IMR-90 (cell line): ENCODE data around the gene CNTN4. TPM values are rescaled to one million over a fixed set of nuclear protein-coding genes. Genes with fewer than 3 reads are reported as not detected.

Source experiments
- ATAC-seq: fragments of 200-7000 bp; cut with Tn5 transposase; 2 replicates; pipeline ENCODE4 v1.9.1; 2020; ENCODE audit warnings: low read depth, mild to moderate bottlenecking, moderate library complexity
- BruUV-seq: library from RNA; stranded (reverse); fragments of 400-500 nt; replicated peaks from 2 replicates; lab custom pipeline; 2021; lab: Mats Ljungman, UMichigan
- CTCF ChIA-PET: fragments of 300-600 bp; formaldehyde crosslinking; extraction: SDS; loops from one replicate; lab custom pipeline; 2021; ENCODE audit warnings: antibody characterized with exemption; lab: Yijun Ruan, JAX
- POLR2A ChIA-PET: fragments of 300-600 bp; sonication (Branson Sonifier 250); formaldehyde crosslinking; loops from one replicate; lab custom pipeline; 2022; ENCODE audit warnings: antibody characterized with exemption; ENCODE audit not compliant: unreplicated experiment; lab: Charles Lee
- DNase-seq: peaks from one replicate; pipeline ENCODE4 v3.0.0; 2013
- H2AFZ ChIP-seq: replicated peaks from 2 replicates; pipeline ENCODE3; 2013; ENCODE audit warnings: low read length, mild to moderate bottlenecking; ENCODE audit not compliant: poor library complexity
- H2AK5ac ChIP-seq: 2 replicates; pipeline ENCODE4 v1.6.1; 2013; ENCODE audit warnings: low read depth, low read length, inconsistent platforms
- H2AK9ac ChIP-seq: replicated peaks from 2 replicates; pipeline ENCODE3; 2013; ENCODE audit warnings: mild to moderate bottlenecking, low read depth, low read length, moderate library complexity; ENCODE audit not compliant: poor library complexity
- H2BK120ac ChIP-seq: 2 replicates; pipeline ENCODE4 v1.6.1; 2013; ENCODE audit warnings: low read depth, low read length, inconsistent platforms
- H2BK15ac ChIP-seq: 3 replicates; pipeline ENCODE4 v1.6.1; 2013; ENCODE audit warnings: low read depth, low read length, inconsistent platforms
- H2BK20ac ChIP-seq: 2 replicates; pipeline ENCODE4 v1.6.1; 2013; ENCODE audit warnings: low read depth, mild to moderate bottlenecking, inconsistent platforms, low read length, moderate library complexity
- H2BK5ac ChIP-seq: 2 replicates; pipeline ENCODE4 v1.6.1; 2013; ENCODE audit warnings: mild to moderate bottlenecking, low read depth, low read length, inconsistent platforms; ENCODE audit not compliant: poor library complexity, severe bottlenecking
- H3K14ac ChIP-seq: replicated peaks from 2 replicates; pipeline ENCODE4 v1.6.1; 2013; ENCODE audit warnings: low read depth, low read length, inconsistent platforms
- H3K18ac ChIP-seq: 2 replicates; pipeline ENCODE4 v1.6.1; 2013; ENCODE audit warnings: low read depth, low read length, control low read depth
- H3K23ac ChIP-seq: 2 replicates; pipeline ENCODE4 v1.6.1; 2013; ENCODE audit warnings: low read depth, low read length, inconsistent platforms
- H3K27ac ChIP-seq: 2 replicates; pipeline ENCODE4 v1.5.1; 2013; ENCODE audit warnings: mild to moderate bottlenecking, control low read depth, low read length; ENCODE audit not compliant: insufficient read depth
- H3K27me3 ChIP-seq: 2 replicates; pipeline ENCODE4 v1.6.1; 2013; ENCODE audit warnings: low read length; ENCODE audit not compliant: control insufficient read depth, insufficient read depth
- H3K36me3 ChIP-seq: 2 replicates; pipeline ENCODE4 v1.6.1; 2013; ENCODE audit warnings: low read length, mixed read lengths; ENCODE audit not compliant: control insufficient read depth, insufficient read depth
- H3K4ac ChIP-seq: 2 replicates; pipeline ENCODE4 v1.6.1; 2013; ENCODE audit warnings: low read depth, low read length, inconsistent platforms
- H3K4me1 ChIP-seq: 2 replicates; pipeline ENCODE4 v1.6.1; 2013; ENCODE audit warnings: low read length, mixed read lengths; ENCODE audit not compliant: control insufficient read depth, insufficient read depth
- H3K4me2 ChIP-seq: 2 replicates; pipeline ENCODE4 v1.6.1; 2013; ENCODE audit warnings: low read depth, mild to moderate bottlenecking, control low read depth, low read length, moderate library complexity
- H3K4me3 ChIP-seq: 2 replicates; pipeline ENCODE4 v1.5.1; 2013; ENCODE audit warnings: low read depth, mild to moderate bottlenecking, control low read depth, low read length, moderate library complexity; ENCODE audit not compliant: insufficient read depth
- H3K56ac ChIP-seq: 2 replicates; pipeline ENCODE4 v1.6.1; 2013; ENCODE audit warnings: low read length, inconsistent platforms; ENCODE audit not compliant: insufficient read depth; ENCODE audit errors: extremely low read depth
- H3K79me1 ChIP-seq, 2 experiments: 2 replicates each; pipeline ENCODE4 v1.6.1; 2013; ENCODE audit warnings: low read length in 2 of 2, inconsistent platforms in 1 of 2, low read depth in 1 of 2
- H3K9ac ChIP-seq: 2 replicates; pipeline ENCODE4 v1.6.1; 2013; ENCODE audit warnings: low read depth, low read length, control low read depth
- H3K9me1 ChIP-seq: 2 replicates; pipeline ENCODE4 v1.6.1; 2013; ENCODE audit warnings: low read length, inconsistent platforms; ENCODE audit not compliant: insufficient read depth
- H3K9me3 ChIP-seq: 2 replicates; pipeline ENCODE4 v1.6.1; 2013; ENCODE audit warnings: low read length; ENCODE audit not compliant: control insufficient read depth, insufficient read depth
- H4K20me1 ChIP-seq: 2 replicates; pipeline ENCODE4 v1.6.1; 2013; ENCODE audit warnings: low read length, inconsistent platforms; ENCODE audit not compliant: insufficient read depth
- H4K5ac ChIP-seq: 2 replicates; pipeline ENCODE4 v1.6.1; 2013; ENCODE audit warnings: mild to moderate bottlenecking, low read depth, low read length, control low read depth
- H4K8ac ChIP-seq, 2 experiments: 2 replicates each; pipeline ENCODE4 v1.6.1; 2013; ENCODE audit warnings: low read depth in 2 of 2, low read length in 2 of 2, control low read depth in 1 of 2, inconsistent platforms in 1 of 2
- H4K91ac ChIP-seq: 2 replicates; pipeline ENCODE4 v1.6.1; 2013; ENCODE audit warnings: low read depth, low read length, inconsistent platforms; ENCODE audit not compliant: insufficient read depth
- CTCF ChIP-seq: conservative IDR thresholded peaks from 2 replicates; pipeline ENCODE4 v1.5.1; 2012; ENCODE audit warnings: mild to moderate bottlenecking, low read depth, low read length, improper control_type of control experiment
- ELK1 ChIP-seq: fragments of 150-350 bp; IDR thresholded peaks from 2 replicates; pipeline ENCODE4 v1.6.1; 2016; ENCODE audit warnings: low read depth, mild to moderate bottlenecking, low read length, moderate library complexity, borderline replicate concordance
- FOS ChIP-seq: fragments of 150-350 bp; IDR thresholded peaks from 2 replicates; pipeline ENCODE4 v1.6.1; 2016; ENCODE audit warnings: low read depth, low read length
- MXI1 ChIP-seq: IDR thresholded peaks from 2 replicates; pipeline ENCODE4 v1.6.1; 2012; ENCODE audit warnings: low read depth, mild to moderate bottlenecking, low read length, moderate library complexity, borderline replicate concordance
- NFE2L2 ChIP-seq: fragments of 150-350 bp; IDR thresholded peaks from 2 replicates; pipeline ENCODE4 v1.6.1; 2016; ENCODE audit warnings: low read depth, mild to moderate bottlenecking, low read length
- RAD21 ChIP-seq: IDR thresholded peaks from 2 replicates; pipeline ENCODE4 v1.6.1; 2012; ENCODE audit warnings: low read length, improper control_type of control experiment
- USF2 ChIP-seq: fragments of 150-350 bp; IDR thresholded peaks from 2 replicates; pipeline ENCODE4 v1.6.1; 2017; ENCODE audit warnings: mild to moderate bottlenecking, antibody characterized with exemption, low read length, low read depth
- WGBS, 2 experiments: methylation state at CpG; one replicate each; pipeline versions ENCODE4 v1.1.5 to v1.1.7; 2013; ENCODE audit warnings: missing lambda C conversion rate in 2 of 2; ENCODE audit not compliant: insufficient read length in 1 of 2; ENCODE audit errors: extremely low coverage in 2 of 2; 5-methylcytosine and 5-hydroxymethylcytosine counted together
- dilution Hi-C: fragments of 300-500 bp; cut with HindIII; formaldehyde crosslinking; loops from one replicate; pipeline ENCODE4 v1.14.3; 2018; ENCODE audit warnings: low sequenced_read_pairs; ENCODE audit not compliant: unreplicated experiment
- in situ Hi-C: fragments of 300-500 bp; cut with MboI; formaldehyde crosslinking; loops from 3 replicates; pipeline ENCODE4 v1.14.3; 2019; ENCODE audit warnings: low sequenced_read_pairs, inconsistent platforms, mixed read lengths
- intact Hi-C: fragments of 100-400 bp; cut with micrococcal nuclease; formaldehyde crosslinking; loops from 2 replicates; pipeline ENCODE4 v1.10.0; 2022
- polyA plus RNA-seq, 3 experiments: library from polyadenylated mRNA; depleted of rRNA; stranded (reverse); fragments of >200 nt; gene quantifications; 2 replicates each; pipeline ENCODE4 v1.2.3, GENCODE V29; 2012; ENCODE audit warnings: low replicate concordance in 1 of 3
- total RNA-seq: library from RNA; depleted of rRNA; stranded (reverse); fragments of >200 nt; gene quantifications from 2 replicates; pipeline ENCODE4 v1.2.3, GENCODE V29; 2012

Gene CNTN4
- total and polyA plus RNA-seq, 2 of the 4 experiments (the other 2 are of a cell fraction): under 0.01 TPM; not detected in 1

DNA sequence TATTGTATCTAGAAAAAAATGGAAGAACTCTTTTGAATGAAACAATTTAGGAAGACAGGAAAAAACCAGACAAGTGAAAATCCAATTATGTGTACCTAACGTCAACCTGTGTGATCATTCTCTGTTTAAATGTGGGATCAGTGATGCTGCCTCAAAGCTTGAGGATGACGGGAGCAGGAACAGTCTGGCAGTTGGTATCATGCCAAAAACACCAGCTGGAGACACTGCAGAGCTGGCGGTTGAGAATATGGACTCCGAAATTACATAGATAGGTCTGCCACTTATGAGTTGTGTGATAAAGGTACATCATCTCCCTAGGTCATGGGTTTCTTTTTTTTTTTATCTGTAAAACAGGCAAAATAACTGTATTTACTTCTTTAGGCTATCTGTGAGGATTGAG is 480.5 kb downstream of the CNTN4 start:
- H3K27ac ChIP-seq: no peak overlapping the region
- H4K91ac ChIP-seq: no peak overlapping the region

More for the DNA sequence above, 480.5 kb downstream of the CNTN4 start:
- Histone ChIP-seq H2BK5ac (no peak overlapping the region), H4K5ac (no peak overlapping the region), H4K8ac (no peak overlapping the region), H3K18ac (no peak overlapping the region), H3K4me1 (no peaks in the 10 kb centered on the region), H3K9me1 (no peaks in the 10 kb centered on the region), H3K9ac (no peak overlapping the region), H3K56ac (no peak overlapping the region), H3K27me3 (no peaks in the 10 kb centered on the region), H3K79me1 (no peaks in the 10 kb centered on the region), H3K14ac (no peak overlapping the region), H3K4ac (no peak overlapping the region), H2BK20ac (no peak overlapping the region), H3K9me3 (no peaks in the 10 kb centered on the region; the same call in 1 of the 2 replicates), H2AK9ac (no peak overlapping the region), H2BK15ac (no peak overlapping the region), H3K23ac (no peak overlapping the region), H3K4me2 (no peak overlapping the region), H3K36me3 (no peaks in the 10 kb centered on the region), H2AFZ (no peak overlapping the region), H3K4me3 (no peak overlapping the region), H2AK5ac (no peak overlapping the region), H2BK120ac (no peak overlapping the region), H4K20me1 (no peaks in the 10 kb centered on the region)
- in situ Hi-C loops: no loop called here
- dilution Hi-C loops: no loop called here
- intact Hi-C loops: no loop called here
- no TSS peak for BruUV-seq
- POLR2A ChIA-PET: no interaction called here
- WGBS, 2 experiments: no CpG with 5 or more reads among the region's 4 CpGs
- TF ChIP-seq FOS (no peak), USF2 (no peak), MXI1 (no peak), RAD21 (no peak), CTCF (no peak), NFE2L2 (no peak), ELK1 (no peak)
- CTCF ChIA-PET: no interaction called here
- ATAC-seq (no peak), DNase-seq (no peak)
